GM23248 (cell line): ENCODE data around the gene TASL. TPM values are rescaled to one million over a fixed set of nuclear protein-coding genes. Genes with fewer than 3 reads are reported as not detected.
A peak's percentile ranks its signal among the peaks of the same experiment; 100 is the strongest.
"Not testable (repeated sequence)": the region's sequence is repeated elsewhere in the genome, so short reads cannot be mapped to it uniquely, and the experiment has no call there.

ENCODE experiments used
- DNase-seq: peaks from one replicate; pipeline ENCODE4 v3.0.0-alpha.2; 2015
- H2AFZ ChIP-seq: fragments of 200-600 bp; sonication (generic); 2 replicates; pipeline ENCODE4 v1.6.1; 2016; ENCODE audit warnings: antibody characterized with exemption
- H3F3A ChIP-seq: fragments of 200-600 bp; sonication (generic); 2 replicates; pipeline ENCODE4 v1.6.1; 2016; ENCODE audit warnings: mild to moderate bottlenecking, antibody characterized with exemption, mixed run types; ENCODE audit not compliant: insufficient read depth
- H3K27ac ChIP-seq: fragments of 200-600 bp; sonication (generic); 2 replicates; pipeline ENCODE4 v1.5.1; 2016; ENCODE audit warnings: mild to moderate bottlenecking
- H3K27me3 ChIP-seq: fragments of 200-600 bp; sonication (generic); replicated peaks from 2 replicates; pipeline ENCODE4 v1.6.1; 2016; ENCODE audit warnings: mild to moderate bottlenecking; ENCODE audit not compliant: insufficient read depth
- H3K36me3 ChIP-seq: fragments of 200-600 bp; sonication (generic); 2 replicates; pipeline ENCODE4 v1.6.1; 2016; ENCODE audit warnings: low read depth, mild to moderate bottlenecking
- H3K4me1 ChIP-seq: fragments of 200-600 bp; sonication (generic); 2 replicates; pipeline ENCODE4 v1.6.1; 2016; ENCODE audit warnings: mild to moderate bottlenecking; ENCODE audit not compliant: insufficient read depth
- H3K4me2 ChIP-seq: fragments of 200-600 bp; sonication (generic); one replicate; pipeline ENCODE4 v1.6.1; 2016; ENCODE audit warnings: mild to moderate bottlenecking; ENCODE audit not compliant: unreplicated experiment
- H3K4me3 ChIP-seq: fragments of 200-600 bp; sonication (generic); 2 replicates; pipeline ENCODE4 v1.5.1; 2016; ENCODE audit warnings: mild to moderate bottlenecking
- H3K79me2 ChIP-seq: fragments of 200-600 bp; sonication (generic); 2 replicates; pipeline ENCODE4 v1.6.1; 2016; ENCODE audit warnings: mild to moderate bottlenecking; ENCODE audit not compliant: insufficient read depth
- H3K9ac ChIP-seq: fragments of 200-600 bp; sonication (generic); 2 replicates; pipeline ENCODE4 v1.6.1; 2016; ENCODE audit warnings: mild to moderate bottlenecking
- H3K9me2 ChIP-seq: fragments of 200-600 bp; sonication (generic); 2 replicates; pipeline ENCODE4 v1.6.1; 2016; ENCODE audit warnings: mixed run types, mild to moderate bottlenecking, moderate library complexity; ENCODE audit not compliant: insufficient read depth
- H3K9me3 ChIP-seq: fragments of 200-600 bp; sonication (generic); one replicate; pipeline ENCODE4 v1.6.1; 2017; ENCODE audit warnings: low read depth
- H4K20me1 ChIP-seq: fragments of 200-600 bp; sonication (generic); 2 replicates; pipeline ENCODE4 v1.6.0; 2016; ENCODE audit not compliant: insufficient read depth
- EZH2 ChIP-seq: fragments of 200-600 bp; sonication (generic); IDR thresholded peaks from 2 replicates; pipeline ENCODE4 v1.6.1; 2018; ENCODE audit warnings: antibody characterized with exemption, mild to moderate bottlenecking; ENCODE audit not compliant: insufficient read depth, poor library complexity, severe bottlenecking
- EZH2phosphoT487 ChIP-seq: fragments of 200-600 bp; sonication (generic); IDR thresholded peaks from 2 replicates; pipeline ENCODE4 v1.6.1; 2018; ENCODE audit warnings: antibody characterized with exemption, moderate library complexity, mild to moderate bottlenecking, low read depth; ENCODE audit not compliant: insufficient read depth
- WGBS, 2 experiments: methylation state at CpG; one replicate each; pipeline ENCODE4 v1.1.6; 2015 to 2017; ENCODE audit warnings: low lambda C conversion rate in 2 of 2, low coverage in 1 of 2; ENCODE audit errors: missing lambda C conversion rate in 2 of 2; 5-methylcytosine and 5-hydroxymethylcytosine counted together
- in situ Hi-C: fragments of 300-500 bp; cut with MboI; formaldehyde crosslinking; loops from 2 replicates; pipeline ENCODE4 v1.15.0; 2020
- polyA plus RNA-seq: library from polyadenylated mRNA; unstranded; fragments of >200 nt; fragmentation: Nextera tagmentation; extraction: Ambion mirVana; gene quantifications from 2 replicates; pipeline ENCODE4 v1.2.1, GENCODE V29; 2016
- total RNA-seq: library from RNA; depleted of rRNA; stranded (reverse); fragments of >200 nt; shearing (Covaris generic); gene quantifications from 2 replicates; pipeline ENCODE4 v1.2.3, GENCODE V29; 2014

The TASL gene
- total and polyA plus RNA-seq, 2 experiments from 2014 or later = not detected

DNA sequence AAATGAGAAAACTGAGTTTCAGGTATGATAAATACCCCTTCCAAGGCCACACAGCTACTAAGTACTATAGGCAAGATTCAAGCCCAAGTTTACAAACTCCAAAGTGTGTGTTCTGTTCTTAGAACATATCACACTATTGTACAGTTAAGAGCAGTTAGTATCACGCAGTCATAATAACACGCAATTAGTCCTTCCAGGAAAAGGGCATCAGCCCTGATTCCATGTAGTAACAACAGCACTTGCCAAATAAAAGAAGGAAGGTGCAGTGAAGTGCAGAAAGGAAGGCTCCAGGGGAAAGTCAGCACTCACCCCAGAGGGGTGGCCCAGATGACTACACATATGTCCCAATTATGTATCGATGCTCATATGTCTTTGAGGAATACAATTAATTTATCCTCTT, 4.4 kb downstream of the TASL start:
- Histone ChIP-seq H3K27ac (no peak overlapping the region), H3K9ac (no peak overlapping the region), H3K36me3 (no peaks in the 10 kb centered on the region), H3K79me2 (no peaks in the 10 kb centered on the region), H2AFZ (no peak overlapping the region), H3K9me2 (no peaks in the 10 kb centered on the region), H3K27me3 (no peaks in the 10 kb centered on the region), H3K4me2 (no peak overlapping the region), H3F3A (no peaks in the 10 kb centered on the region), H3K4me3 (no peak overlapping the region), H4K20me1 (no peaks in the 10 kb centered on the region), H3K9me3 (no peaks in the 10 kb centered on the region), H3K4me1 (peaks cover 9% of the 10 kb centered on the region)
- DNase-seq = no peak
- no peak for TF ChIP-seq EZH2phosphoT487
- no peak for TF ChIP-seq EZH2
- 55 to 65% methylated on average over 3 of the region's 3 CpGs for WGBS, 2 experiments
- in situ Hi-C loops = loop anchor here (10.0 kb wide), 1 partner anchor 142 kb away; no protein-coding TSS in a partner anchor

DNA sequence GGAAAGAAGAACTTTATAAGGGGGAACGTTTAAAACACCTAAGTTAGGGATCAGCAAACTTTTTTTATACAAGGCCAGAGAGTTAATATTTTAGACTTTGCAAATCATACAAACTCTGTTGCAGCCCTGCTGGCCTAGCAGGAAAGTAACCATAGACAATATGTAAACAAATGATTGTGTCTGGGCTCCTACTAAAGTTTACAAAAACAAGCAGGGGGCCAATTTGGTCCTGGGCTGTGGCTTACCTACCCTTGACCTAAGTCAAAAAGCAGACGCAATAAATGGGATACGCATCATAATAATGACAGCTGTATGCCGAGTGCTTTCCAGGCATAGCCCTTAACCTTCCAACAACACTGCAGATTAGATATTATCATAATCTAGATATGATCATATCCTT, 4.9 kb downstream of the TASL start:
- H3K79me2 ChIP-seq = no peaks in the 10 kb centered on the region
- no peaks in the 10 kb centered on the region for H3K27me3 ChIP-seq
- H3K9me3 ChIP-seq = no peaks in the 10 kb centered on the region
- no peak overlapping the region for H2AFZ ChIP-seq
- WGBS, 2 experiments = 84 to 85% methylated on average over 4 of the region's 4 CpGs
- in situ Hi-C loops = loop anchor here (10.0 kb wide), 1 partner anchor 142 kb away; no protein-coding TSS in a partner anchor
- H3K9ac ChIP-seq = no peak overlapping the region
- peaks cover 9% of the 10 kb centered on the region for H3K4me1 ChIP-seq
- no peak overlapping the region for H3K27ac ChIP-seq
- no peaks in the 10 kb centered on the region for H3K9me2 ChIP-seq
- no peak overlapping the region for H3K4me3 ChIP-seq
- H3F3A ChIP-seq = no peaks in the 10 kb centered on the region
- DNase-seq = no peak
- H3K36me3 ChIP-seq = no peaks in the 10 kb centered on the region
- H3K4me2 ChIP-seq = no peak overlapping the region
- no peaks in the 10 kb centered on the region for H4K20me1 ChIP-seq
- no peak for TF ChIP-seq EZH2
- TF ChIP-seq EZH2phosphoT487 = no peak

DNA sequence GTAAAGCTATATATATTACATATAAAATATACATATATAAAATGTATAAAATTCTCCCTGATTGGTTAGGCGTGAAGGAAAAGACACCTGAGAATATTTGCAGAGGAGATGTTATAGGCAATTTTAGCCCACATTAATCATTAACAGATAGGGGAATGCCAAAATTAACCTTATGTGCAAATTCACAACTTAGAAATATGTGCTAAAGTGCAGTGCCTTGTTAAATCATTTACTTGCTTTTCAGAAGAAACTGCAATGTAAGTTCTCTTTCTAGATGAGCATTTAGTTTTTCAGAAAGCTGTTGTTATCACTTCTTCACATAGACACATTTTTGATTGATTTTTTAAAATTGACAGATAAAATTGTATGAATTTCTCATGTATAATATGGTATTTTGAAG, 5.6 kb downstream of the TASL start:
- no peak overlapping the region for H2AFZ ChIP-seq
- no peaks in the 10 kb centered on the region for H3K9me3 ChIP-seq
- WGBS, 2 experiments = 100% methylated on average over 1 of the region's 1 CpG
- TF ChIP-seq EZH2 (no peak), EZH2phosphoT487 (no peak)
- H3K9me2 ChIP-seq = no peaks in the 10 kb centered on the region
- H3F3A ChIP-seq = no peaks in the 10 kb centered on the region
- no peak overlapping the region for H3K9ac ChIP-seq
- H3K4me3 ChIP-seq = no peak overlapping the region
- in situ Hi-C loops = loop anchor here (10.0 kb wide), 1 partner anchor 143 kb away; no protein-coding TSS in a partner anchor
- no peaks in the 10 kb centered on the region for H3K36me3 ChIP-seq
- no peaks in the 10 kb centered on the region for H4K20me1 ChIP-seq
- no peaks in the 10 kb centered on the region for H3K27me3 ChIP-seq
- peaks cover 9% of the 10 kb centered on the region for H3K4me1 ChIP-seq
- no peaks in the 10 kb centered on the region for H3K79me2 ChIP-seq
- DNase-seq = no peak
- no peak overlapping the region for H3K27ac ChIP-seq
- H3K4me2 ChIP-seq = no peak overlapping the region

DNA sequence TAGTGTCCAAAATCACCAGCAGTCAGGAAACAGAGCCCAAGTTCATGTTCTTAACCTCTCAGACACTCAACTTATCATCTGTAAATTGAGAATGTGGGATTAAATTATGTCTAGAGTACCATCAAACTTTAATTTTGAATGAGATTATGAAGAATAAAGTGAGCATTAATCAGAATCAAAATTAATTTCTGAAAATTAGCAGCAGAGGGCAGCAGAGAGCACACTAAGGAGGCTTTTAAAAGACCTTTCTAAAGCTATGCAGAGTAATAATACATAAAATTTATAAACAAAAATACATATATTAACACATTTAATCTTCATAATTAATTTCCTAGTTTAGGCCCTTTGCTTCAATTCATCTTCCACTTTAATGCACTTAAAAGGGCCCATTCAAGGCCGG, 7.1 kb downstream of the TASL start:
- Histone ChIP-seq H3K36me3 (no peaks in the 10 kb centered on the region), H3K9me3 (no peaks in the 10 kb centered on the region), H3K27me3 (no peaks in the 10 kb centered on the region), H3K27ac (no peak overlapping the region), H3K79me2 (no peaks in the 10 kb centered on the region), H3K4me1 (peaks cover 9% of the 10 kb centered on the region), H4K20me1 (no peaks in the 10 kb centered on the region), H3K9ac (no peak overlapping the region), H3K4me2 (no peak overlapping the region), H3F3A (no peaks in the 10 kb centered on the region), H3K9me2 (no peaks in the 10 kb centered on the region), H2AFZ (no peak overlapping the region), H3K4me3 (no peak overlapping the region)
- TF ChIP-seq EZH2phosphoT487 (no peak), EZH2 (no peak)
- 94 to 100% methylated on average over 1 of the region's 1 CpG for WGBS, 2 experiments
- peak; percentile 38 for DNase-seq
- in situ Hi-C loops = loop anchor here (10.0 kb wide), 1 partner anchor 144 kb away; no protein-coding TSS in a partner anchor

DNA sequence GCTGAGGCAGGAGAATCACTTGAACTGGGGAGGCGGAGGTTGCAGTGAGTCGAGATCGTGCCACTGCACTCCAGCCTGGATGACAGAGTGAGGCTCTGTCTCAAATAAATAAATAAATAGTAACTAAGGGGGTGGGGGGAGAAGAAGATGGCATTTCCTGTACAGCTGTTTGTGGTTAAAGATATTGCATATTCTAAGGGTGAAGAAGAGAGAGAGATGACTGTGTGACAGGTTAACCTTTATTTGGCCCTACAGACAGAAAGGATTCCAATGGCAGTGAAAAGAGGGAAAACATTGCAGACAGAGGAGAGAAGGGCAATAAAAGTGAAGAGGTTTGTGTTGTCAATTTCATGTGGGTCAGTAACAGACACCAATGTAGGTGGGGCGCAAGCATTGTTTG, 9.4 kb downstream of the TASL start:
- Histone ChIP-seq H3K9me3 (no peaks in the 10 kb centered on the region), H3K4me3 (no peak overlapping the region), H3K27me3 (no peaks in the 10 kb centered on the region), H4K20me1 (no peaks in the 10 kb centered on the region), H3F3A (no peaks in the 10 kb centered on the region), H3K9ac (0 out of 2 replicates have a peak overlapping the region, but pooled peaks have one; percentile 15), H3K9me2 (no peaks in the 10 kb centered on the region), H2AFZ (no peak overlapping the region), H3K36me3 (no peaks in the 10 kb centered on the region), H3K4me1 (peaks cover 9% of the 10 kb centered on the region), H3K27ac (peak overlapping the region; percentile 69), H3K4me2 (no peak overlapping the region), H3K79me2 (no peaks in the 10 kb centered on the region)
- TF ChIP-seq EZH2 (no peak), EZH2phosphoT487 (no peak)
- in situ Hi-C loops = no loop called here
- 7 to 37% methylated on average over 3 to 4 of the region's 4 CpGs for WGBS, 2 experiments
- peak; percentile 63 for DNase-seq

DNA sequence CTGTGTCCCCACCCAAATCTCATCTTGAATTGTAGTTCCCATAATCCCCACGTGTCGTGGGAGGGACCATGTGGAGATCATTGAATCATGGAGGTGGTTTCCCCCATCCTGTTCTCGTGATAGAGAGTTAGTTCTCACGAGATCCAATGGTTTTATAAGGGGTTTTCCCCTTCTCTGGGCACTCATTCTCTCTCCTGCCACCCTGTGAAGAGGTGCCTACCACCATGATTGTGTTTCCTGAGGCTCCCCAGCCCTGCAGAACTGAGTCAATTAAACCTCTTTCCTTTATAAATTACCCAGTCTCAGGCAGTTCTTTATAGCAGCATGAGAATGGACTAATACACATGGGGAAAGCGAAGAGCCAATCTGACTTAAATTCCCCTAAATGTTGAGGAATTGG, 14.5 kb downstream of the TASL start:
- H3K27me3 ChIP-seq, H3K9ac ChIP-seq, DNase-seq, H3K4me3 ChIP-seq, H3K27ac ChIP-seq, H2AFZ ChIP-seq, H3F3A ChIP-seq, H3K9me3 ChIP-seq, H3K4me1 ChIP-seq, H3K36me3 ChIP-seq, H4K20me1 ChIP-seq, H3K9me2 ChIP-seq, in situ Hi-C loops, H3K79me2 ChIP-seq, H3K4me2 ChIP-seq: not testable (repeated sequence)
- WGBS, 2 experiments = 77 to 79% methylated on average over 4 to 5 of the region's 5 CpGs
